Panc1 (cell line): ENCODE measurements around the gene PRR5. TPM values are rescaled to one million over a fixed set of nuclear protein-coding genes. Genes with fewer than 3 reads are reported as not detected.

Experiments
- ATAC-seq: fragments of 200-7000 bp; cut with Tn5 transposase; 2 replicates; pipeline ENCODE4 v1.9.1; 2020; ENCODE audit warnings: mild to moderate bottlenecking, moderate library complexity
- BruUV-seq: library from RNA; stranded (reverse); fragments of 400-500 nt; replicated peaks from 2 replicates; lab custom pipeline; 2021; lab: Mats Ljungman, UMichigan
- CTCF ChIA-PET: fragments of 300-600 bp; sonication (Branson Sonifier 250); formaldehyde crosslinking; loops from one replicate; lab custom pipeline; 2022; ENCODE audit warnings: antibody characterized with exemption; lab: Charles Lee
- POLR2A ChIA-PET: fragments of 300-600 bp; sonication (Branson Sonifier 250); formaldehyde crosslinking; loops from one replicate; lab custom pipeline; 2022; ENCODE audit warnings: antibody characterized with exemption; lab: Charles Lee
- DNase-seq: peaks from one replicate; pipeline ENCODE4 v3.0.0-alpha.2; 2010; ENCODE audit warnings: low read depth, low spot score
- H3K27ac ChIP-seq: 2 replicates; pipeline ENCODE4 v1.5.1; 2011; ENCODE audit warnings: mild to moderate bottlenecking, low read length, inconsistent platforms
- H3K27me3 ChIP-seq: fragments of 200-500 bp; sonication (Bioruptor generic); 2 replicates; pipeline ENCODE4 v1.6.0; 2014; ENCODE audit warnings: low read length, inconsistent platforms; ENCODE audit not compliant: control insufficient read depth, insufficient read depth
- H3K36me3 ChIP-seq: fragments of 200-500 bp; sonication (Bioruptor generic); 2 replicates; pipeline ENCODE4 v1.5.1; 2014; ENCODE audit warnings: inconsistent platforms, mild to moderate bottlenecking, low read length, moderate library complexity; ENCODE audit not compliant: control insufficient read depth, insufficient read depth
- H3K4me1 ChIP-seq: 2 replicates; pipeline ENCODE4 v1.5.1; 2011; ENCODE audit warnings: inconsistent platforms, mild to moderate bottlenecking, low read length, moderate library complexity; ENCODE audit not compliant: control insufficient read depth, insufficient read depth
- H3K4me3 ChIP-seq, 2 experiments: 2 replicates each; pipeline ENCODE4 v1.5.1; 2011 to 2012; ENCODE audit warnings: low read depth in 2 of 2, low read length in 2 of 2, mild to moderate bottlenecking in 2 of 2, inconsistent platforms in 1 of 2, moderate library complexity in 1 of 2
- H3K9me3 ChIP-seq: fragments of 200-500 bp; sonication (Bioruptor generic); 2 replicates; pipeline ENCODE4 v1.5.1; 2014; ENCODE audit warnings: low read depth, mild to moderate bottlenecking, inconsistent platforms, low read length, moderate library complexity; ENCODE audit not compliant: control insufficient read depth, insufficient read depth
- CTCF ChIP-seq: fragments of 450-650 bp; IDR thresholded peaks from 2 replicates; pipeline ENCODE4 v1.5.1; 2017; ENCODE audit warnings: mild to moderate bottlenecking
- POLR2AphosphoS5 ChIP-seq: IDR thresholded peaks from 2 replicates; pipeline ENCODE4 v1.6.1; 2012; ENCODE audit warnings: mild to moderate bottlenecking, low read depth, low read length, moderate library complexity
- REST ChIP-seq, 2 experiments: IDR thresholded peaks; 2 replicates each; pipeline ENCODE4 v1.6.1; 2011 to 2012; ENCODE audit warnings: low read depth in 2 of 2, control low read depth in 1 of 2, low read length in 1 of 2, mild to moderate bottlenecking in 1 of 2, moderate library complexity in 1 of 2; ENCODE audit not compliant: insufficient read depth in 1 of 2
- SIN3A ChIP-seq: IDR thresholded peaks from 2 replicates; pipeline ENCODE4 v1.6.1; 2012; ENCODE audit warnings: low read depth, mild to moderate bottlenecking, low read length, moderate library complexity, borderline replicate concordance; ENCODE audit not compliant: insufficient read depth
- TCF7L2 ChIP-seq: IDR thresholded peaks from 2 replicates; pipeline ENCODE4 v1.6.1; 2011; ENCODE audit warnings: mild to moderate bottlenecking, low read depth, low read length, inconsistent platforms
- in situ Hi-C: cut with HindIII; loops from 2 replicates; pipeline ENCODE4 v1.10.0; 2016; ENCODE audit warnings: low sequenced_read_pairs, low pct_unique_long_range_greater_than_20kb
- intact Hi-C: fragments of 100-400 bp; cut with micrococcal nuclease; formaldehyde crosslinking; loops from one replicate; pipeline ENCODE4 v1.10.0; 2022; ENCODE audit not compliant: unreplicated experiment
- total RNA-seq: library from RNA; stranded (reverse); gene quantifications from one replicate; pipeline ENCODE4 v1.2.1, GENCODE V29; 2021; ENCODE audit not compliant: unreplicated experiment

The PRR5 gene
- total RNA-seq, 1 experiment from 2014 or later = 11.5 TPM

GRCh38 chr22:44727709-44728108 is 25.7 kb downstream of the PRR5 start:
- H3K27me3 ChIP-seq = no peaks in the 10 kb centered on the region
- intact Hi-C loops (no loop called here), in situ Hi-C loops (no loop called here)
- H3K36me3 ChIP-seq = no peaks in the 10 kb centered on the region
- TF ChIP-seq POLR2AphosphoS5 = no peak
- TF ChIP-seq CTCF = no peak
- no peak for TF ChIP-seq TCF7L2
- TF ChIP-seq SIN3A = no peak
- TF ChIP-seq REST (IDR thresholded peaks at IDR 0.05; ENCODE audit: insufficient read depth in 1 of 2, low read depth in 2 of 2, low read length in 1 of 2) = no peak
- no peak overlapping the region for H3K27ac ChIP-seq
- ChIA-PET POLR2A (no interaction called here), CTCF (interaction anchor here (0.6 kb wide), 2 partner anchors 97 to 1267 kb away, joined by 4 to 9 read pairs; no protein-coding TSS in a partner anchor)
- no peaks in the 10 kb centered on the region for H3K9me3 ChIP-seq
- ATAC-seq (no peak), DNase-seq (no peak)
- BruUV-seq = no TSS peak
- H3K4me1 ChIP-seq = no peaks in the 10 kb centered on the region
- no peak overlapping the region for H3K4me3 ChIP-seq

GRCh38 chr22:44728761-44729324 is 26.8 kb downstream of the PRR5 start:
- H3K27ac ChIP-seq = no peak overlapping the region
- no peaks in the 10 kb centered on the region for H3K9me3 ChIP-seq
- intact Hi-C loops = no loop called here
- H3K36me3 ChIP-seq = no peaks in the 10 kb centered on the region
- no TSS peak for BruUV-seq
- in situ Hi-C loops = no loop called here
- no peaks in the 10 kb centered on the region for H3K4me1 ChIP-seq
- H3K27me3 ChIP-seq = no peaks in the 10 kb centered on the region
- ChIA-PET POLR2A (no interaction called here), CTCF (no interaction called here)
- ATAC-seq (no peak), DNase-seq (no peak)
- TF ChIP-seq CTCF = no peak
- TF ChIP-seq SIN3A = no peak
- TF ChIP-seq TCF7L2 = no peak
- H3K4me3 ChIP-seq = no peak overlapping the region
